Measurements from ENCODE around the gene RNF180. TPM values are rescaled to one million over a fixed set of nuclear protein-coding genes. Genes with fewer than 3 reads are reported as not detected.
"Not testable (repeated sequence)": the region's sequence is repeated elsewhere in the genome, so short reads cannot be mapped to it uniquely, and the experiment has no call there.

Gene RNF180
- total RNA-seq, 2 experiments from 2014 or later: not detected

DNA sequence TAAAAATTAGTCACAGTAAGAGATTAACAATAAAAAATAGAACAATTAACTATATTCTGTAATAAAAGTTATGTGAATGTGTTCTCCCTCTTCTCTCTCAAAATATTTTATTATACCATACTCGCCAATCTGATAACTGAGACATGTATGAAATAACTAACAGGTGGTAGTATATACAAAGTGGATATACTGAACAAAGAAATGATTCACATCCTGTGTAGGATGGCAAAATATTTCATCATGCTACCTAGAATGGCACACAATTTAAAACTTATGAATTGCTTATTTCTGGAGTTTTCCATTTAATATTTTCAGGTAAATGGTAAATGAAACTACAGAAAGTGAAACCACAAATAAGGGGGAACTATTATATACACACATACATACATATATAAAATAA lies 152.5 kb downstream of the RNF180 start:
- Mint-ChIP-seq H3K9me3 (no peaks in the 10 kb centered on the region), H3K27me3 (no peaks in the 10 kb centered on the region), H3K36me3 (ENCODE audit: low read depth) (no peaks in the 10 kb centered on the region), H3K27ac (no peak overlapping the region), H3K4me1 (no peaks in the 10 kb centered on the region), H3K4me3 (no peak overlapping the region)
- DNase-seq: no peak
- CTCF ChIA-PET: no interaction called here
- POLR2A ChIA-PET: no interaction called here

DNA sequence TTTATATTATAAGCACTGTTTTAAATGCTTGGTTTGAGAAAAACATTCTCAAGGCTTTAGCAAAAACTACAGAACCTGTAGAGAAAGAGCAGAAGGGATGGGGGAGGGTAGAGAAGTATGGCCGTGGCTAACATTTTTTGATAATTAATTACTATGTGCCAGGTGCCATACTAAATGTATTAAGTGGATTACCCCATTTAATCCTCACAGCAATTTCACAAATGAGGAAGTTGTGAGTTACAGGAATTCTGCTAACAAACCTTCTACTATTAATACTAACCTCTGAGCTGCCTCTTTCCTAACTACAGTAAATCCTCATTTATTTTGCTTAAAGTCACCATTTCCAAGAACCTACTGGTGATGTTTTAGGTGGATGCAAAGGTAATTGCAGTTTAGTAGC lies 157.9 kb downstream of the RNF180 start:
- H3K9me3 Mint-ChIP-seq: no peaks in the 10 kb centered on the region
- no peak overlapping the region for H3K4me3 Mint-ChIP-seq
- no peaks in the 10 kb centered on the region for H3K4me1 Mint-ChIP-seq
- H3K27ac Mint-ChIP-seq: no peak overlapping the region
- no peaks in the 10 kb centered on the region for H3K36me3 Mint-ChIP-seq (ENCODE audit: low read depth)
- CTCF ChIA-PET: no interaction called here
- DNase-seq: no peak
- POLR2A ChIA-PET: no interaction called here
- H3K27me3 Mint-ChIP-seq: no peaks in the 10 kb centered on the region

GRCh38 chr5:64330728-64331231 lies 165.1 kb downstream of the RNF180 start:
- ChIA-PET CTCF (no interaction called here), POLR2A (no interaction called here)
- Mint-ChIP-seq H3K9me3 (peaks cover 4% of the 10 kb centered on the region), H3K36me3 (ENCODE audit: low read depth) (no peaks in the 10 kb centered on the region), H3K4me3 (no peak overlapping the region), H3K27ac (no peak overlapping the region), H3K4me1 (no peaks in the 10 kb centered on the region), H3K27me3 (no peaks in the 10 kb centered on the region)
- DNase-seq: no peak

DNA sequence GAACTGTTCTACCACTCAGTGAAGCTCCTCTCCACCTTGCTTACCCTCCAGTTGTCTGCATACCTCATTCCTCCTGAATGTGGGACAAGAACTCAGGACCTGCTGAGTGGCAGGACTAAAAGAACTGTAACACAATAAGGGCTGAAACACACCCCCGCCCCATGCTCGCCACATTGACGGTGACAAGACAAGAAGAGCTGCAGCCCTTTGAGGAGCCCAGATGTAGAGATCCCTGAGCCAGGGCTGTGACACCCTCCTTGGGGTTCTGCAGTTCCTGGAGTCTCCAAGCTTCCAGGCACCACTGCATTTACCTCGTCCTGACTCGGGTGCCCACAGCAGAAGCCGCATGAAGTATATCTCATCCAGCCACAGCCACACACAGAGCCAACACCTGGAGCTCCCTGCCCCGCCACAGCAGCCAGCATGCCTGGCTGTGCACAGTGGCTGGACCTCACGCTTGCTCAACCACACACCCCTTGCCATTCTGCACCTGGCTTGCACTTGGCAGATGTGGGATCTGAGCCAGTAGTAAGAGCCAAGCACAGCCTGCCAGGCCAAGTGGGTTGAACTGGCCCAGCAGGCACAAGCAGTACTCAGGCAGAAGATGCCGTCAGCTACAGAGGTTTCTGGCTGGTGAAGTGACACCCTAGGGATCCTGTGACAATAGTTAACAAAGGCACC lies 166.1 kb downstream of the RNF180 start:
- Mint-ChIP-seq H3K27me3 (no peaks in the 10 kb centered on the region), H3K4me1 (no peaks in the 10 kb centered on the region), H3K9me3 (peaks cover 4% of the 10 kb centered on the region), H3K4me3 (no peak overlapping the region), H3K27ac (no peak overlapping the region), H3K36me3 (ENCODE audit: low read depth) (no peaks in the 10 kb centered on the region)
- DNase-seq: no peak
- ChIA-PET CTCF (no interaction called here), POLR2A (no interaction called here)

- peaks cover 4% of the 10 kb centered on the region for H3K9me3 Mint-ChIP-seq
- POLR2A ChIA-PET: no interaction called here
Measured at GRCh38 chr5:64333886-64334285, 168.2 kb downstream of the RNF180 start.

GRCh38 chr5:64339769-64340168 lies 174.1 kb downstream of the RNF180 start:
- H3K27ac Mint-ChIP-seq: no peak overlapping the region
- POLR2A ChIA-PET: no interaction called here
- H3K4me1 Mint-ChIP-seq: no peaks in the 10 kb centered on the region
- H3K9me3 Mint-ChIP-seq: peaks cover 4% of the 10 kb centered on the region
- DNase-seq: no peak
- no peak overlapping the region for H3K4me3 Mint-ChIP-seq
- H3K36me3 Mint-ChIP-seq (ENCODE audit: low read depth): no peaks in the 10 kb centered on the region
- CTCF ChIA-PET: no interaction called here
- no peaks in the 10 kb centered on the region for H3K27me3 Mint-ChIP-seq

More at GRCh38 chr5:64333886-64334285, 168.2 kb downstream of the RNF180 start:
- Mint-ChIP-seq H3K4me1 (no peaks in the 10 kb centered on the region), H3K27me3 (no peaks in the 10 kb centered on the region), H3K36me3 (ENCODE audit: low read depth) (no peaks in the 10 kb centered on the region), H3K27ac (no peak overlapping the region), H3K4me3 (no peak overlapping the region)
- CTCF ChIA-PET: no interaction called here
- DNase-seq: no peak

GRCh38 chr5:64340293-64340692 lies 174.7 kb downstream of the RNF180 start:
- DNase-seq: no peak
- H3K9me3 Mint-ChIP-seq: peaks cover 4% of the 10 kb centered on the region
- ChIA-PET CTCF (no interaction called here), POLR2A (no interaction called here)
- H3K4me1 Mint-ChIP-seq: no peaks in the 10 kb centered on the region
- no peaks in the 10 kb centered on the region for H3K36me3 Mint-ChIP-seq (ENCODE audit: low read depth)
- H3K27ac Mint-ChIP-seq: no peak overlapping the region
- no peak overlapping the region for H3K4me3 Mint-ChIP-seq
- H3K27me3 Mint-ChIP-seq: no peaks in the 10 kb centered on the region

DNA sequence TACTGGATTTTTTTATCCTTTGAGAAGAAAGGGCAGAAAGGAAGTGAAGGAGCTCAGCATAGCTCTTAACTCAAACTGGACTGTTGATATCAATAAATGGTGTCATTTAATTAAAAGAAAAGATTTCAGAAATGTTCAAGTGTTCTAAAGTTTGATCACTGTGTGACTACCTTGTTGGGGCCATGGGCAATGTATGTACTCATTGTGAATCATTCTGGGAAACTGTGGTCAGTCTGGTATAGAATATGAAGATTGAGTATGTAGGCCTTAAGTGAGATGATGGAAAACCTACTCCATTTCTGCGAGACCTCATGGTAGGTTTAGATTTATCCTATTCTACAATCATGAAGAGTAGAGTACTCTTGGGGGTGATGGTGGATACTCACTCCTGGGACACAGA lies 175.7 kb downstream of the RNF180 start:
- ChIA-PET CTCF (no interaction called here), POLR2A (no interaction called here)
- H3K27me3 Mint-ChIP-seq: no peaks in the 10 kb centered on the region

GRCh38 chr5:64344501-64344900 lies 178.9 kb downstream of the RNF180 start:
- Mint-ChIP-seq H3K27me3 (no peaks in the 10 kb centered on the region), H3K9me3 (peaks cover 4% of the 10 kb centered on the region), H3K36me3 (ENCODE audit: low read depth) (no peaks in the 10 kb centered on the region), H3K27ac (no peak overlapping the region), H3K4me1 (no peaks in the 10 kb centered on the region), H3K4me3 (no peak overlapping the region)
- CTCF ChIA-PET: no interaction called here
- no peak for DNase-seq
- POLR2A ChIA-PET: no interaction called here

More for the DNA sequence above, 175.7 kb downstream of the RNF180 start:
- Mint-ChIP-seq H3K4me1 (no peaks in the 10 kb centered on the region), H3K4me3 (no peak overlapping the region), H3K9me3 (peaks cover 4% of the 10 kb centered on the region), H3K27ac (no peak overlapping the region), H3K36me3 (ENCODE audit: low read depth) (no peaks in the 10 kb centered on the region)
- DNase-seq: no peak

- no peak overlapping the region for H3K4me3 Mint-ChIP-seq
- H3K36me3 Mint-ChIP-seq (ENCODE audit: low read depth): no peaks in the 10 kb centered on the region
- H3K4me1 Mint-ChIP-seq: no peaks in the 10 kb centered on the region
- no peak overlapping the region for H3K27ac Mint-ChIP-seq
- CTCF ChIA-PET: no interaction called here
- POLR2A ChIA-PET: no interaction called here
- peaks cover 4% of the 10 kb centered on the region for H3K9me3 Mint-ChIP-seq
- H3K27me3 Mint-ChIP-seq: no peaks in the 10 kb centered on the region
- DNase-seq: no peak
Measured at GRCh38 chr5:64347309-64347708, 181.7 kb downstream of the RNF180 start.

- H3K27ac Mint-ChIP-seq: no peak overlapping the region
- POLR2A ChIA-PET: no interaction called here
- H3K27me3 Mint-ChIP-seq: no peaks in the 10 kb centered on the region
- CTCF ChIA-PET: no interaction called here
- H3K9me3 Mint-ChIP-seq: peaks cover 4% of the 10 kb centered on the region
- no peak for DNase-seq
- no peak overlapping the region for H3K4me3 Mint-ChIP-seq
- no peaks in the 10 kb centered on the region for H3K36me3 Mint-ChIP-seq (ENCODE audit: low read depth)
- H3K4me1 Mint-ChIP-seq: no peaks in the 10 kb centered on the region
Measured at GRCh38 chr5:64364426-64364825, 198.8 kb downstream of the RNF180 start.

DNA sequence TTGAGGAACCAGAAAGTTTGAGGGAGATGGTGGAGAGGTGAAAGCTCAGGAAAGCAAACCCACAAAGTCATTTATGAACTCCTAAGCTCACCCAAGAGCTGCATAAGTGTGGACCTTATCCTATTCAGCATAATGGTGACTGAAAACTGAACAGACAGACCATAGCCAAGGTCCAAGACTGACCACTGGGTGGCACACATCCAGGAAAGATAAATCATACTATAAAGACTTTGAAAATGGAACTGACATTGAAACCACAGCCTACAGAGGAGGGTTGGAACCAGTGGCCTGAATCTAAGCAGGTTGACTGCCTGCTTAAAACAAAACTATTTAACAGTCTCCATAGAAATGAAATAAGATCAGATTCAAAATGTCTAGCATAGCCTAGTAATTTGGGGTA lies 219.1 kb downstream of the RNF180 start:
- Mint-ChIP-seq H3K4me1 (no peaks in the 10 kb centered on the region), H3K36me3 (ENCODE audit: low read depth) (no peaks in the 10 kb centered on the region), H3K9me3 (no peaks in the 10 kb centered on the region), H3K27ac (no peak overlapping the region), H3K27me3 (no peaks in the 10 kb centered on the region), H3K4me3 (no peak overlapping the region)
- ChIA-PET CTCF (no interaction called here), POLR2A (no interaction called here)
- DNase-seq: no peak

GRCh38 chr5:64397552-64397951 lies 231.9 kb downstream of the RNF180 start:
- no peak for DNase-seq
- no peaks in the 10 kb centered on the region for H3K36me3 Mint-ChIP-seq (ENCODE audit: low read depth)
- H3K9me3 Mint-ChIP-seq: peaks cover 5% of the 10 kb centered on the region
- no peak overlapping the region for H3K4me3 Mint-ChIP-seq
- H3K27me3 Mint-ChIP-seq: no peaks in the 10 kb centered on the region
- no peaks in the 10 kb centered on the region for H3K4me1 Mint-ChIP-seq
- CTCF ChIA-PET: no interaction called here
- no peak overlapping the region for H3K27ac Mint-ChIP-seq
- POLR2A ChIA-PET: no interaction called here

DNA sequence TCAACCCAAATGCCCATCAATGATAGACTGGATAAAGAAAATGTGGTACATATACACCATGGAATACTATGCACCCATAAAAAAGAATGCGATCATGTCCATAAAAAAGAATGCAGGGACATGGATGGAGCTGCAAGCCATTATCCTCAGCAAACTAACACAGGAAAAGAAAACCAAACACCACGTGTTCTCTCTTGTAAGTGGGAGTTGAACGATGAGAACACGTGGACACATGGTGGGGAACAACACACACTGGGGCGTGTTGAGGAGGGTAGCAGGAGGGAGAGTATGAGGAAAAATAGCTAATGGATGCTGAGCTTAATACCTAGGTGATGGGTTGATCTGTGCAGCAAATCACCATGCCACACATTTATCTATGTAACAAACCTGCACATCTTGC lies 233.1 kb downstream of the RNF180 start:
- H3K4me3 Mint-ChIP-seq; CTCF ChIA-PET; H3K27ac Mint-ChIP-seq; POLR2A ChIA-PET; H3K36me3 Mint-ChIP-seq (ENCODE audit: low read depth); H3K27me3 Mint-ChIP-seq; H3K9me3 Mint-ChIP-seq; H3K4me1 Mint-ChIP-seq; DNase-seq: not testable (repeated sequence)
